GM12873 (cell line): ENCODE data around the gene TEX14.

Experiments
- CTCF ChIP-seq: IDR thresholded peaks from 2 replicates; pipeline ENCODE4 v1.5.1; 2012; ENCODE audit warnings: low read depth, mild to moderate bottlenecking, moderate library complexity, low read length, control low read depth; ENCODE audit not compliant: insufficient read depth; ENCODE audit errors: missing control alignments

The TEX14 gene

GRCh38 chr17:58507123-58507634, 184.7 kb downstream of the TEX14 start:
- no peak for TF ChIP-seq CTCF
